Right cardiac atrium (tissue), 5 donors: ENCODE measurements around the gene TMEM41A. TPM values are rescaled to one million over a fixed set of nuclear protein-coding genes. Genes with fewer than 3 reads are reported as not detected.
A peak's percentile ranks its signal among the peaks of the same experiment; 100 is the strongest.
"Not testable (repeated sequence)": the region's sequence is repeated elsewhere in the genome, so short reads cannot be mapped to it uniquely, and the experiment has no call there.

Experiments used
- ATAC-seq, 2 donors: fragments of 200-7000 bp; cut with Tn5 transposase; one replicate each; pipeline versions ENCODE4 v1.8.0 to v1.9.1; 2020; ENCODE audit warnings: moderate library complexity in 2 of 2, mild to moderate bottlenecking in 1 of 2
- DNase-seq, 3 donors: peaks; one replicate each; pipeline ENCODE4 v3.0.0-alpha.2; 2020
- H3K27ac ChIP-seq: one replicate; pipeline ENCODE4 v1.5.1; 2013; ENCODE audit warnings: mild to moderate bottlenecking, low read length, control low read depth, moderate library complexity
- H3K27me3 ChIP-seq: one replicate; pipeline ENCODE4 v1.6.1; 2013; ENCODE audit not compliant: control insufficient read depth, insufficient read depth
- H3K4me1 ChIP-seq: one replicate; pipeline ENCODE4 v1.6.1; 2013; ENCODE audit warnings: low read length; ENCODE audit not compliant: control insufficient read depth, insufficient read depth
- H3K4me3 ChIP-seq: one replicate; pipeline ENCODE4 v1.5.1; 2013; ENCODE audit warnings: low read length, control low read depth
- H3K9me3 ChIP-seq: one replicate; pipeline ENCODE4 v1.6.1; 2013; ENCODE audit warnings: low read length; ENCODE audit not compliant: control insufficient read depth
- WGBS: extraction: QIAGEN DNeasy Blood & Tissue Kit; methylation state at CpG from one replicate; pipeline ENCODE4 v1.1.7; 2013; 5-methylcytosine and 5-hydroxymethylcytosine counted together
- intact Hi-C, 4 donors: fragments of 100-400 bp; cut with DNase I; formaldehyde crosslinking; loops; one replicate each; pipeline versions ENCODE4 v1.11.0 to v1.14.0; 2022 to 2023
- polyA plus RNA-seq: library from polyadenylated mRNA; stranded (reverse); fragments of 200-250 nt; gene quantifications from one replicate; pipeline ENCODE4 v1.2.3, GENCODE V29; 2013
- total RNA-seq, 4 donors: library from RNA; stranded (reverse); fragmentation: NEBNext Ultra II Directional; extraction: Animal tissue kit (Norgen Biotek cat#: 25700); gene quantifications; one replicate each; pipeline ENCODE4 v1.2.1, GENCODE V29; 2021
- donor health status: healthy with polysubstance abuse.
- donor health status: DM: no; HTN: yes; CAD: no.
- donor health status: DM: no; HTN: no; CAD: no.
- donor health status: DM: no; HTN: yes; CAD: no; lungs with severe emphysema.
- donor health status: DM: yes; HTN: yes; CAD: no.

TMEM41A gene
- total and polyA plus RNA-seq, 5 donors, result 8.5 to 11.8 (median 11.6) TPM

GRCh38 chr3:185489462-185489861 lies 9.4 kb downstream of the TMEM41A start:
- ATAC-seq, result no peak
- intact Hi-C loops, result no loop called here
- 90% methylated on average over 3 of the region's 3 CpGs for WGBS

GRCh38 chr3:185488465-185488864 lies 10.4 kb downstream of the TMEM41A start:
- DNase-seq (no peak), ATAC-seq (peak in 1 of 2 donors; percentile 29)
- Histone ChIP-seq H3K9me3 (no peaks in the 10 kb centered on the region), H3K4me3 (no peak overlapping the region), H3K27ac (no peak overlapping the region), H3K27me3 (no peaks in the 10 kb centered on the region), H3K4me1 (no peaks in the 10 kb centered on the region)
- 92% methylated on average over 5 of the region's 5 CpGs for WGBS
- intact Hi-C loops, result no loop called here

More at GRCh38 chr3:185489462-185489861, 9.4 kb downstream of the TMEM41A start:
- Histone ChIP-seq H3K4me1 (no peaks in the 10 kb centered on the region), H3K27me3 (no peaks in the 10 kb centered on the region), H3K27ac (no peak overlapping the region), H3K9me3 (no peaks in the 10 kb centered on the region), H3K4me3 (no peak overlapping the region)
- no peak for DNase-seq

GRCh38 chr3:185486394-185486793 lies 12.4 kb downstream of the TMEM41A start:
- intact Hi-C loops, result no loop called here
- H3K27ac ChIP-seq, result no peak overlapping the region
- DNase-seq, result no peak
- no peak for ATAC-seq
- H3K4me3 ChIP-seq, result no peak overlapping the region
- no peaks in the 10 kb centered on the region for H3K4me1 ChIP-seq
- H3K27me3 ChIP-seq, result no peaks in the 10 kb centered on the region
- 98% methylated on average over 5 of the region's 5 CpGs for WGBS
- H3K9me3 ChIP-seq, result no peaks in the 10 kb centered on the region

GRCh38 chr3:185484296-185484695 lies 14.5 kb downstream of the TMEM41A start:
- DNase-seq (no peak), ATAC-seq (no peak)
- Histone ChIP-seq H3K9me3 (no peaks in the 10 kb centered on the region), H3K27me3 (no peaks in the 10 kb centered on the region), H3K4me3 (no peak overlapping the region), H3K4me1 (no peaks in the 10 kb centered on the region), H3K27ac (no peak overlapping the region)
- 58% methylated on average over 3 of the region's 3 CpGs for WGBS
- intact Hi-C loops, result no loop called here

- ATAC-seq, result no peak
- WGBS, result 92% methylated on average over 2 of the region's 2 CpGs
- Histone ChIP-seq H3K27ac (no peak overlapping the region), H3K27me3 (no peaks in the 10 kb centered on the region), H3K4me3 (no peak overlapping the region), H3K9me3 (no peaks in the 10 kb centered on the region), H3K4me1 (no peaks in the 10 kb centered on the region)
- no peak for DNase-seq
- intact Hi-C loops, result no loop called here
Measured at GRCh38 chr3:185479373-185479945, 19.4 kb downstream of the TMEM41A start.

- no peak overlapping the region for H3K4me3 ChIP-seq
- DNase-seq, result no peak
- H3K27me3 ChIP-seq, result no peaks in the 10 kb centered on the region
- intact Hi-C loops, result no loop called here
- no peak for ATAC-seq
- no peaks in the 10 kb centered on the region for H3K4me1 ChIP-seq
- H3K27ac ChIP-seq, result no peak overlapping the region
- WGBS, result 82% methylated on average over 3 of the region's 3 CpGs
- no peaks in the 10 kb centered on the region for H3K9me3 ChIP-seq
Measured at GRCh38 chr3:185477316-185477715, 21.5 kb downstream of the TMEM41A start.

GRCh38 chr3:185474922-185475321 lies 23.9 kb downstream of the TMEM41A start:
- DNase-seq, ATAC-seq, intact Hi-C loops, H3K4me3 ChIP-seq, H3K4me1 ChIP-seq, H3K27me3 ChIP-seq, H3K9me3 ChIP-seq, H3K27ac ChIP-seq: not testable (repeated sequence)
- 96% methylated on average over 6 of the region's 6 CpGs for WGBS

- 93% methylated on average over 15 of the region's 15 CpGs for WGBS
- H3K4me3 ChIP-seq, result no peak overlapping the region
- no peak for DNase-seq
- no peak for ATAC-seq
- H3K9me3 ChIP-seq, result no peaks in the 10 kb centered on the region
- intact Hi-C loops, result no loop called here
- H3K4me1 ChIP-seq, result no peaks in the 10 kb centered on the region
- H3K27me3 ChIP-seq, result no peaks in the 10 kb centered on the region
- no peak overlapping the region for H3K27ac ChIP-seq
Measured at GRCh38 chr3:185473290-185473815, 25.5 kb downstream of the TMEM41A start.

GRCh38 chr3:185470323-185470722 lies 28.5 kb downstream of the TMEM41A start:
- Histone ChIP-seq H3K9me3 (no peaks in the 10 kb centered on the region), H3K27me3 (no peaks in the 10 kb centered on the region), H3K27ac (no peak overlapping the region), H3K4me1 (no peaks in the 10 kb centered on the region), H3K4me3 (no peak overlapping the region)
- intact Hi-C loops, result no loop called here
- ATAC-seq, result no peak
- 74% methylated on average over 3 of the region's 3 CpGs for WGBS
- DNase-seq, result no peak

GRCh38 chr3:185469542-185469941 lies 29.3 kb downstream of the TMEM41A start:
- Histone ChIP-seq H3K4me1 (no peaks in the 10 kb centered on the region), H3K4me3 (no peak overlapping the region), H3K27me3 (no peaks in the 10 kb centered on the region), H3K9me3 (no peaks in the 10 kb centered on the region), H3K27ac (no peak overlapping the region)
- intact Hi-C loops, result no loop called here
- DNase-seq (no peak), ATAC-seq (no peak)
- 84% methylated on average over 3 of the region's 3 CpGs for WGBS

GRCh38 chr3:185466123-185466522 lies 32.7 kb downstream of the TMEM41A start:
- 95% methylated on average over 5 of the region's 5 CpGs for WGBS
- H3K9me3 ChIP-seq, H3K4me1 ChIP-seq, H3K4me3 ChIP-seq, H3K27me3 ChIP-seq, ATAC-seq, H3K27ac ChIP-seq, DNase-seq, intact Hi-C loops: not testable (repeated sequence)

GRCh38 chr3:185465471-185465870 lies 33.4 kb downstream of the TMEM41A start:
- intact Hi-C loops, result no loop called here
- WGBS, result 95% methylated on average over 9 of the region's 9 CpGs

More at GRCh38 chr3:185465471-185465870, 33.4 kb downstream of the TMEM41A start:
- no peak for ATAC-seq
- DNase-seq, result no peak
- Histone ChIP-seq H3K4me3 (no peak overlapping the region), H3K4me1 (no peaks in the 10 kb centered on the region), H3K27me3 (no peaks in the 10 kb centered on the region), H3K9me3 (no peaks in the 10 kb centered on the region), H3K27ac (no peak overlapping the region)
